H1 (cell line): Measurements from ENCODE around the gene B3GLCT. TPM values are rescaled to one million over a fixed set of nuclear protein-coding genes. Genes with fewer than 3 reads are reported as not detected.

ENCODE experiments used
- CTCF ChIA-PET: fragments of 300-600 bp; sonication (Branson Sonifier 250); formaldehyde crosslinking; loops from one replicate; lab custom pipeline; 2021; ENCODE audit not compliant: partially characterized antibody; lab: Charles Lee
- POLR2A ChIA-PET: fragments of 300-600 bp; sonication (Branson Sonifier 250); formaldehyde crosslinking; loops from one replicate; lab custom pipeline; 2021; ENCODE audit warnings: inconsistent platforms; ENCODE audit not compliant: partially characterized antibody; lab: Charles Lee
- DNase-seq, 2 experiments: peaks; one replicate each; pipeline versions ENCODE4 v3.0.0 to v3.0.0-alpha.2; 2010 to 2022; ENCODE audit warnings: low spot score in 2 of 2, low read depth in 1 of 2, mixed read lengths in 1 of 2
- FAIRE-seq: peaks from 2 replicates; lab custom pipeline; 2011; peaks lifted over from hg19 to GRCh38; lab: Jason Lieb, UNC
- H2AFZ ChIP-seq: 2 replicates; pipeline ENCODE4 v1.8.1; 2012; ENCODE audit warnings: low read length, inconsistent platforms
- H2AK5ac ChIP-seq: 2 replicates; pipeline ENCODE4 v1.6.1; 2013; ENCODE audit warnings: low read depth, low read length
- H2BK120ac ChIP-seq: replicated peaks from 2 replicates; pipeline ENCODE3; 2013; ENCODE audit warnings: low read depth, low read length, inconsistent platforms
- H2BK12ac ChIP-seq: 2 replicates; pipeline ENCODE4 v1.6.1; 2013; ENCODE audit warnings: low read depth, low read length
- H2BK15ac ChIP-seq: 2 replicates; pipeline ENCODE4 v1.6.1; 2013; ENCODE audit warnings: low read length
- H2BK20ac ChIP-seq: 2 replicates; pipeline ENCODE4 v1.6.1; 2013; ENCODE audit warnings: low read length
- H2BK5ac ChIP-seq: 2 replicates; pipeline ENCODE4 v1.6.1; 2013; ENCODE audit warnings: low read depth, low read length
- H3K14ac ChIP-seq: 2 replicates; pipeline ENCODE4 v1.6.1; 2013; ENCODE audit warnings: inconsistent platforms; ENCODE audit not compliant: insufficient read length
- H3K18ac ChIP-seq: 2 replicates; pipeline ENCODE4 v1.6.1; 2013; ENCODE audit warnings: low read length; ENCODE audit errors: extremely low read depth
- H3K23ac ChIP-seq: 2 replicates; pipeline ENCODE4 v1.6.1; 2013; ENCODE audit warnings: inconsistent platforms; ENCODE audit not compliant: insufficient read length
- H3K23me2 ChIP-seq: 2 replicates; pipeline ENCODE4 v1.6.1; 2013; ENCODE audit warnings: low read depth, low read length
- H3K27ac ChIP-seq: 2 replicates; pipeline ENCODE4 v1.6.1; 2011; ENCODE audit warnings: low read depth, low read length, inconsistent platforms
- H3K27me3 ChIP-seq, 4 experiments: replicated peaks in 1 of 4; 1 replicate in 1 of 4; 2 replicates in 3 of 4; pipeline versions ENCODE4 v1.6.1 to v1.8.1; 2011 to 2013; ENCODE audit warnings: low read length in 3 of 4, mild to moderate bottlenecking in 3 of 4, inconsistent platforms in 2 of 4, mixed read lengths in 2 of 4, moderate library complexity in 1 of 4; ENCODE audit not compliant: control insufficient read depth in 3 of 4, insufficient read depth in 3 of 4; ENCODE audit errors: extremely low read depth in 1 of 4
- H3K36me3 ChIP-seq, 4 experiments: 2 replicates each; pipeline versions ENCODE4 v1.6.1 to v1.8.1; 2011 to 2013; ENCODE audit warnings: mild to moderate bottlenecking in 4 of 4, low read length in 3 of 4, moderate library complexity in 2 of 4, control low read depth in 1 of 4, inconsistent platforms in 1 of 4; ENCODE audit not compliant: insufficient read depth in 4 of 4, control insufficient read depth in 2 of 4
- H3K4ac ChIP-seq: replicated peaks from 2 replicates; pipeline ENCODE3; 2013; ENCODE audit warnings: low read length, low read depth, mixed read lengths, inconsistent platforms; ENCODE audit not compliant: insufficient read length
- H3K4me1 ChIP-seq, 4 experiments: replicated peaks in 1 of 4; 1 replicate in 1 of 4; 2 replicates in 3 of 4; pipeline versions ENCODE4 v1.6.1 to v1.8.1; 2011 to 2013; ENCODE audit warnings: low read length in 3 of 4, inconsistent platforms in 2 of 4, mixed read lengths in 1 of 4; ENCODE audit not compliant: insufficient read depth in 4 of 4, control insufficient read depth in 3 of 4
- H3K4me2 ChIP-seq, 2 experiments: 2 replicates each; pipeline versions ENCODE4 v1.6.1 to v1.8.1; 2011 to 2013; ENCODE audit warnings: low read depth in 2 of 2, low read length in 2 of 2, control low read depth in 1 of 2, inconsistent platforms in 1 of 2, mild to moderate bottlenecking in 1 of 2; ENCODE audit not compliant: insufficient read depth in 1 of 2
- H3K4me3 ChIP-seq, 4 experiments: fragments of 200-600, 300-600 bp in 1 of 4; sonication (generic), shearing (Covaris generic), sonication (Bioruptor Twin) in 1 of 4; 2 replicates each; pipeline versions ENCODE4 v1.5.1 to v1.8.1; 2011 to 2016; ENCODE audit warnings: low read length in 4 of 4, low read depth in 3 of 4, control low read depth in 2 of 4, inconsistent platforms in 2 of 4, mild to moderate bottlenecking in 2 of 4, mixed read lengths in 1 of 4, moderate library complexity in 1 of 4; ENCODE audit not compliant: insufficient read depth in 2 of 4; ENCODE audit errors: extremely low read depth in 1 of 4
- H3K56ac ChIP-seq: replicated peaks from 2 replicates; pipeline ENCODE3; 2013; ENCODE audit warnings: low read depth, mild to moderate bottlenecking, mixed read lengths, low read length, inconsistent platforms; ENCODE audit not compliant: insufficient read length
- H3K79me1 ChIP-seq: 2 replicates; pipeline ENCODE4 v1.6.1; 2013; ENCODE audit warnings: low read depth, low read length, control low read depth
- H3K79me2 ChIP-seq, 2 experiments: 2 replicates each; pipeline versions ENCODE4 v1.6.1 to v1.8.1; 2012 to 2013; ENCODE audit warnings: low read length in 2 of 2, mild to moderate bottlenecking in 2 of 2, inconsistent platforms in 1 of 2; ENCODE audit not compliant: insufficient read depth in 2 of 2, control insufficient read depth in 1 of 2
- H3K9ac ChIP-seq, 4 experiments: replicated peaks in 1 of 4; 1 replicate in 1 of 4; 2 replicates in 3 of 4; pipeline versions ENCODE4 v1.6.1 to v1.8.1; 2011 to 2013; ENCODE audit warnings: low read depth in 3 of 4, low read length in 3 of 4, control low read depth in 2 of 4, mild to moderate bottlenecking in 2 of 4, moderate library complexity in 2 of 4, inconsistent platforms in 1 of 4; ENCODE audit errors: extremely low read depth in 1 of 4
- H3K9me3 ChIP-seq, 2 experiments: 2 replicates each; pipeline versions ENCODE4 v1.6.1 to v1.8.1; 2012 to 2013; ENCODE audit warnings: mild to moderate bottlenecking in 2 of 2, moderate library complexity in 2 of 2, control low read depth in 1 of 2, inconsistent platforms in 1 of 2, low read depth in 1 of 2, low read length in 1 of 2, mixed read lengths in 1 of 2; ENCODE audit not compliant: insufficient read depth in 2 of 2
- H4K20me1 ChIP-seq, 2 experiments: replicated peaks in 1 of 2; 2 replicates each; pipeline versions ENCODE3 to v1.8.1; 2011 to 2013; ENCODE audit warnings: inconsistent platforms in 2 of 2, low read length in 2 of 2, mild to moderate bottlenecking in 1 of 2; ENCODE audit not compliant: insufficient read depth in 2 of 2, control insufficient read depth in 1 of 2
- H4K5ac ChIP-seq: 2 replicates; pipeline ENCODE4 v1.6.1; 2013; ENCODE audit warnings: low read length, low read depth, mixed read lengths, inconsistent platforms; ENCODE audit not compliant: insufficient read length
- H4K8ac ChIP-seq: 2 replicates; pipeline ENCODE4 v1.8.0; 2013; ENCODE audit warnings: mild to moderate bottlenecking, moderate library complexity, low read length, inconsistent platforms; ENCODE audit not compliant: insufficient read depth; ENCODE audit errors: extremely low read depth
- H4K91ac ChIP-seq: replicated peaks from 2 replicates; pipeline ENCODE3; 2013; ENCODE audit warnings: low read length, mixed read lengths, inconsistent platforms; ENCODE audit not compliant: insufficient read length
- ATF3 ChIP-seq: IDR thresholded peaks from 2 replicates; pipeline ENCODE4 v1.6.1; 2011; ENCODE audit warnings: low read depth, mild to moderate bottlenecking, low read length; ENCODE audit not compliant: insufficient read depth
- BRCA1 ChIP-seq: IDR thresholded peaks from 2 replicates; pipeline ENCODE4 v1.6.1; 2012; ENCODE audit warnings: low read depth, low read length, improper control_type of control experiment
- CBX5 ChIP-seq: fragments of 300-800, 300-1000 bp; sonication (generic); IDR thresholded peaks from 2 replicates; pipeline ENCODE4 v1.7.1; 2016; ENCODE audit warnings: antibody characterized with exemption, low read length, low read depth
- CBX8 ChIP-seq: fragments of 300-800, 300-1000 bp; sonication (generic); IDR thresholded peaks from 2 replicates; pipeline ENCODE4 v1.7.1; 2016; ENCODE audit warnings: low read depth, low read length, borderline replicate concordance
- CHD1 ChIP-seq: IDR thresholded peaks from 2 replicates; pipeline ENCODE4 v1.6.1; 2012; ENCODE audit warnings: low read depth, low read length, improper control_type of control experiment
- CHD2 ChIP-seq: IDR thresholded peaks from 2 replicates; pipeline ENCODE4 v1.6.1; 2012; ENCODE audit warnings: low read length, improper control_type of control experiment
- EP300 ChIP-seq, 2 experiments: IDR thresholded peaks; 1 replicate in 1 of 2; 2 replicates in 1 of 2; pipeline ENCODE4 v1.6.1; 2011 to 2012; ENCODE audit warnings: low read depth in 2 of 2, low read length in 2 of 2, mild to moderate bottlenecking in 2 of 2, borderline replicate concordance in 1 of 2, inconsistent platforms in 1 of 2, moderate library complexity in 1 of 2
- MAFK ChIP-seq: IDR thresholded peaks from 2 replicates; pipeline ENCODE4 v1.6.1; 2012; ENCODE audit warnings: low read depth, mild to moderate bottlenecking, improper control_type of control experiment, low read length
- NANOG ChIP-seq: IDR thresholded peaks from 2 replicates; pipeline ENCODE4 v1.6.1; 2011; ENCODE audit warnings: low read length, low read depth, mild to moderate bottlenecking, inconsistent platforms; ENCODE audit not compliant: insufficient read depth, poor library complexity, severe bottlenecking
- POU5F1 ChIP-seq: IDR thresholded peaks from 2 replicates; pipeline ENCODE4 v1.6.1; 2011; ENCODE audit warnings: low read depth, mild to moderate bottlenecking, low read length, moderate library complexity
- SP2 ChIP-seq: IDR thresholded peaks from 2 replicates; pipeline ENCODE4 v1.6.1; 2012; ENCODE audit warnings: mild to moderate bottlenecking, low read length, inconsistent platforms
- YY1 ChIP-seq: IDR thresholded peaks from 2 replicates; pipeline ENCODE4 v1.6.1; 2011; ENCODE audit warnings: low read depth, mild to moderate bottlenecking, low read length
- WGBS, 2 experiments: shearing (Covaris generic) in 1 of 2; methylation state at CpG; one replicate each; pipeline versions ENCODE4 v1.1.6 to v1.1.7; 2013 to 2015; ENCODE audit warnings: low lambda C conversion rate in 2 of 2, mixed read lengths in 2 of 2, inconsistent platforms in 1 of 2, low coverage in 1 of 2, missing lambda C conversion rate in 1 of 2; ENCODE audit not compliant: insufficient replicate concordance in 2 of 2, insufficient coverage in 1 of 2, insufficient read length in 1 of 2; ENCODE audit errors: extremely low coverage in 1 of 2, missing lambda C conversion rate in 1 of 2; 5-methylcytosine and 5-hydroxymethylcytosine counted together
- polyA plus RNA-seq, 7 experiments: library from polyadenylated mRNA; depleted of rRNA in 3 of 7; stranded (reverse) in 5 of 7; unstranded in 2 of 7; fragments of >200 nt in 5 of 7; fragments of 200-250 nt in 2 of 7; gene quantifications; 1 replicate in 5 of 7; 2 replicates in 1 of 7; 4 replicates in 1 of 7; pipeline versions ENCODE4 v1.2.1 to v1.2.3, GENCODE V29; 2011 to 2013; ENCODE audit warnings: missing spikeins in 2 of 7, mixed read lengths in 2 of 7
- total RNA-seq: library from RNA; stranded (reverse); fragmentation: NEBNext Ultra II Directional; extraction: Animal tissue kit (Norgen Biotek cat#: 25700); gene quantifications from 2 replicates; pipeline ENCODE4 v1.2.1, GENCODE V29; 2021

B3GLCT gene
- total and polyA plus RNA-seq, 2 of the 8 experiments (the other 6 are each of a cell fraction or from before 2014, with no cell fraction given) = 1.5 to 4.1 TPM

GRCh38 chr13:31223215-31223614, 23.4 kb downstream of the B3GLCT start:
- Histone ChIP-seq H4K8ac (no peak overlapping the region), H3K79me1 (no peaks in the 10 kb centered on the region), H2BK20ac (no peak overlapping the region), H3K4me1 (peaks cover 2 to 14% (median 13%) of the 10 kb centered on the region in 4 experiments; a peak in 5 of 7 replicates), H3K14ac (no peak overlapping the region), H2BK120ac (no peak overlapping the region), H2AK5ac (no peak overlapping the region), H3K4me2 (no peak overlapping the region), H2BK5ac (no peak overlapping the region), H3K27me3 (no peaks in the 10 kb centered on the region), H3K4ac (no peak overlapping the region), H3K9me3 (no peaks in the 10 kb centered on the region), H3K27ac (no peak overlapping the region), H3K56ac (no peak overlapping the region), H3K4me3 (no peak overlapping the region), H4K20me1 (no peaks in the 10 kb centered on the region), H3K79me2 (no peaks in the 10 kb centered on the region), H3K18ac (no peak overlapping the region), H2AFZ (no peak overlapping the region), H3K9ac (no peak overlapping the region), H3K23ac (no peak overlapping the region), H4K5ac (no peak overlapping the region), H4K91ac (no peak overlapping the region), H2BK15ac (no peak overlapping the region), H2BK12ac (no peak overlapping the region), H3K23me2 (no peaks in the 10 kb centered on the region), H3K36me3 (no peaks in the 10 kb centered on the region)
- ChIA-PET POLR2A (no interaction called here), CTCF (interaction anchor here (10.3 kb wide), 1 partner anchor 13 kb away, joined by 77 read pairs; no protein-coding TSS in a partner anchor)
- TF ChIP-seq CBX8 = no peak
- TF ChIP-seq ATF3 = no peak
- TF ChIP-seq CHD1 = no peak
- TF ChIP-seq SP2 = no peak
- no peak for TF ChIP-seq CHD2
- no peak for TF ChIP-seq BRCA1
- TF ChIP-seq POU5F1 = no peak
- TF ChIP-seq NANOG = no peak
- no peak for TF ChIP-seq EP300 (IDR thresholded peaks at IDR 0.05; ENCODE audit: borderline replicate concordance in 1 of 2, low read depth in 2 of 2, low read length in 2 of 2)
- TF ChIP-seq CBX5 = no peak
- TF ChIP-seq MAFK = no peak
- no peak for TF ChIP-seq YY1
- no peak for DNase-seq
- WGBS, 2 experiments = 85% methylated on average over 7 of the region's 7 CpGs; no CpG with 5 or more reads in 1 of the 2 experiments
- FAIRE-seq = no peak
